WERI-Rb-1 (cell line): ENCODE measurements around the gene RFC5.

Experiments used
- DNase-seq: peaks from one replicate; pipeline ENCODE4 v3.0.0-alpha.2; 2020
- H3K27ac ChIP-seq: fragments of 250-450 bp; sonication (Bioruptor Pico); 2 replicates; pipeline ENCODE4 v1.5.1; 2020; ENCODE audit warnings: mild to moderate bottlenecking, moderate library complexity
- H3K27me3 ChIP-seq: fragments of 250-450 bp; sonication (Bioruptor Pico); 2 replicates; pipeline ENCODE4 v1.5.1; 2021; ENCODE audit warnings: mild to moderate bottlenecking, low read depth, moderate library complexity; ENCODE audit not compliant: insufficient read depth, severe bottlenecking
- H3K36me3 ChIP-seq: fragments of 250-450 bp; sonication (Bioruptor Pico); 2 replicates; pipeline ENCODE4 v1.5.1; 2020; ENCODE audit warnings: mild to moderate bottlenecking, moderate library complexity
- H3K4me3 ChIP-seq: 2 replicates; pipeline ENCODE4 v1.5.1; 2011; ENCODE audit warnings: low read depth, mild to moderate bottlenecking, control low read depth, low read length
- H3K9me3 ChIP-seq: fragments of 250-450 bp; sonication (Bioruptor Pico); 2 replicates; pipeline ENCODE4 v1.5.1; 2021; ENCODE audit warnings: mild to moderate bottlenecking, moderate library complexity; ENCODE audit not compliant: severe bottlenecking
- CTCF ChIP-seq: IDR thresholded peaks from 2 replicates; pipeline ENCODE4 v1.5.1; 2011; ENCODE audit warnings: low read depth, mild to moderate bottlenecking, control low read depth, inconsistent platforms, low read length

Gene RFC5

DNA sequence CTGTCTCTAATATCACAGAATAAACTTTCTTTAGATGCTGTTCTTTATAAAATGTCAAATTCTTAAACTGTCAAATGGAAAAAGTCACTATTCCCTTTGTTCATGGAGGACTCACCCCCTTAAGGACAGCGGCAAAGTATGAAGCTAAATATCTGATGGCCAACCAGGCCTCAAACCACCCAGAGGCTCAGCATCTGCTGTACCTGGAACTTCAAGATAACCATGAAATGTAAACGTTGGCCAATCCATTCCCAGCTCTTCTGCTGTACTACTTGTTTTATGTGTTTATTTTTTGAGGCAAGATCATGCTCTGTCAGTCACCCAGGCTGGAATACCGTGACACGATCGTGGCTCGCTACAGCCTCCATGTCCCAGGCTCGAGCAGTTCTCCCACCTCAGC is 15.7 kb downstream of the RFC5 start:
- no peaks in the 10 kb centered on the region for H3K27me3 ChIP-seq
- H3K9me3 ChIP-seq: no peaks in the 10 kb centered on the region
- DNase-seq: no peak
- no peak overlapping the region for H3K27ac ChIP-seq
- peaks cover 91% of the 10 kb centered on the region for H3K36me3 ChIP-seq
- no peak overlapping the region for H3K4me3 ChIP-seq
- TF ChIP-seq CTCF: no peak

GRCh38 chr12:118033323-118033722 is 16.8 kb downstream of the RFC5 start:
- no peak for DNase-seq
- no peaks in the 10 kb centered on the region for H3K9me3 ChIP-seq
- TF ChIP-seq CTCF: no peak
- no peak overlapping the region for H3K4me3 ChIP-seq
- no peak overlapping the region for H3K27ac ChIP-seq
- peaks cover 92% of the 10 kb centered on the region for H3K36me3 ChIP-seq
- no peaks in the 10 kb centered on the region for H3K27me3 ChIP-seq

DNA sequence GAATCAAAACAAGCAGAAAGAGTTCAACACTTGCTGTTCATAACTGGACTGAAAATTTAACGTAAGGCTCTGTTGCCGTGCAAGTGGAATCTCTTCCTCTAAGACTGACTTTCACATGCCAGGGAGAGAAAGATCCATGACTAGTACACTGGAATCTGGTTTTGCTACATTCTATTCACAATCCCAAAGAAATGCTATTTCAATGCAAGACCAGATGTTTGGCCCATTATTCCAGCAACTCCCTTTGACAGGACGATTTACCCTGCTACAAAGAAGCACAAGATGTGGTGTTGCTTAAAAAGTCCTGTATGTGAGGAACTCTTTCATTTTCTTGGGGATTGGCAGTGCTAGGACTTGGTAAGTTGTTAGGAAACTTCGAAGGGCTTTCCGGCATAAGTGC is 17.4 kb downstream of the RFC5 start:
- TF ChIP-seq CTCF: no peak
- H3K4me3 ChIP-seq: no peak overlapping the region
- no peak for DNase-seq
- no peak overlapping the region for H3K27ac ChIP-seq
- H3K36me3 ChIP-seq: peaks cover 94% of the 10 kb centered on the region
- no peaks in the 10 kb centered on the region for H3K27me3 ChIP-seq
- H3K9me3 ChIP-seq: no peaks in the 10 kb centered on the region

DNA sequence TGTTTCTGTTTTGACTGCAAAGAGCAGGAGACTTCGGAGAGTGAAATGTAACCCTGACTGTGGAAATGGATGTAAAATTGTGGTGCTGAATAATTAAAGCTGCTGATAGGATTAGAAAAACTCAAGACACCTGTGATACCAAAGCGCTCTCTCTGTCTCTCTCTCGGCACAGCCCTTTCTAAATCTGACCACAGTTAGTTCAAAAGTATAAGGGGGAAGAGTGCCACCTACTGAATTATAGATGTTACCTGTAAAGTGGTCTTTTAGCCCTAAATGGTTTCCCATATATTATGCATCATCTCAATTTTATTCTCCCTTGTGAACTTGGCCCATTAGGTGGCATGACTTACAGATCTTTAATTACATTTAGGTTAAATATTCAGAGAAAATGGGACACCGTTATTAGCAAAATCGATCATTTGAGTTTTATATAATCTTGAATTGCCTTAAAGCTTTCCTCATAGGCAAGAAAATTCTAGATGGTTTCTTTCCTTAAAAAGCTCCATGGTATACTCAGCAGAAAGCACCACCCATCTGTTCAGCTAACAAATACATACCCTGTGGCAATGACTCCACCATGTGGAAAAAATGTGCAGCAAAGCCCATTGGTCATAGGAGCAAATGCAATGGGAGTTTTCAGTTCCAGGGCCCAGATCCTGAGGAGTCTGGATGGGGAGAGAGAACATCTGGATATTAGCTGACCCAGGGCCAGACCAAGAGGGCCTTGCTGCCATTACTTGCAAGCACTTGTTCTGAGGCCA is 18.1 kb downstream of the RFC5 start:
- Histone ChIP-seq H3K4me3 (no peak overlapping the region), H3K27me3 (no peaks in the 10 kb centered on the region), H3K9me3 (no peaks in the 10 kb centered on the region), H3K27ac (0 out of 2 replicates have a peak overlapping the region, but pooled peaks have one; percentile 6), H3K36me3 (peaks cover 93% of the 10 kb centered on the region)
- peak; percentile 46 for DNase-seq
- peak; percentile 50 for TF ChIP-seq CTCF

DNA sequence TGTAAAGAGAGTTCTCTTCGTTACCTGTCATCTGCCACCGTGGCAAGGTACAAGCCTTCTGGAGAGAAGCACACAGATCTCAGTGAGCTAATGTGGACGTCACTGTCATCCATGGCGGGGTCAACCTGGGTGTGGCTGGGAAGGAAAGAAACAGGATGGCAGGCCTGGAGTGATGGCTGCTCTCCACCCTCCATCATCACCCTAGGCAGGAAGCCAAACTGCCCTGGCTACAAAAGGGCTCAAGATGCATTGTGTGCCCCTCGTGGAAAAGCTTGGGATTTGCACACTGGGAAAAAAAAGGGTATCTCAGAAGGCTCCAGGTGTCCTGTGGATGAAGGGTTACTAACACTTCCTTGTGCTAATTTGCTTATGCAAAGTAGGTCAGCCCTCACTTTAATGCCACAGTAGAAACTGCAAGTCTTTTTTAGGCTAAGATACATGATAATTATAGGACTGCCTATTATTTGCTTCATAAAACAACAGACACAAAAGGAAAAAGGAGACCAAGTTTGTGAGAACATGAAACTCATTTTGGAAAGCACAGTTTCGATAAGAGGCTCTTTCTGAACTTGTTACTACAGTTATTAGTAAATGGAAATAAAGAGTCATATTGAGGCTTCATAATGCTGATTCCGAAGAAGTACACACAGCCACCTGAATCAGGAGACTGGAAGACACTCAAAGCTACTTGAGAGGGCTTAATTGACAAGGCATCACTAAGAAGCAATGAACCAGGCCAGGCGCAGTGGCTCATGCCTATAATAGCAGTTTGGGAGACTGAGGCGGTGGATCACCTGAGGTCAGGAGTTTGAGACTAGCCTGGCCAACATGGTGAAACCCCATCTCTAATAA is 18.9 kb downstream of the RFC5 start:
- no peak overlapping the region for H3K4me3 ChIP-seq
- H3K9me3 ChIP-seq: no peaks in the 10 kb centered on the region
- peak; percentile 8; the same call in 1 of the 2 replicates for TF ChIP-seq CTCF
- DNase-seq: peak; percentile 15
- H3K27me3 ChIP-seq: no peaks in the 10 kb centered on the region
- H3K27ac ChIP-seq: no peak overlapping the region
- H3K36me3 ChIP-seq: peaks cover 92% of the 10 kb centered on the region
